Stimulated activated CD4-positive, alpha-beta T cell treated with anti-CD3 and anti-CD28 coated beads, Interleukin-2, amount 100 ng/mL, for 4 hours (primary cell): ENCODE results near the gene AP1S3.
"Not testable (repeated sequence)": the region's sequence is repeated elsewhere in the genome, so short reads cannot be mapped to it uniquely, and the experiment has no call there.

ENCODE experiments used
- DNase-seq: peaks from one replicate; pipeline ENCODE4 v3.0.0-alpha.2; 2020; ENCODE audit warnings: low read depth

AP1S3 gene

GRCh38 chr2:223800908-223801307 is 36.5 kb downstream of the AP1S3 start:
- DNase-seq, result no peak

- no peak for DNase-seq
Observed at GRCh38 chr2:223797811-223798721, 39.3 kb downstream of the AP1S3 start.

GRCh38 chr2:223797037-223797436 is 40.3 kb downstream of the AP1S3 start:
- no peak for DNase-seq

- DNase-seq, result no peak
Observed at GRCh38 chr2:223789423-223789822, 48.0 kb downstream of the AP1S3 start.

- DNase-seq, result no peak
Observed at GRCh38 chr2:223788826-223789225, 48.6 kb downstream of the AP1S3 start.

- not testable (repeated sequence) for DNase-seq
Observed at GRCh38 chr2:223788106-223788505, 49.3 kb downstream of the AP1S3 start.

GRCh38 chr2:223787358-223787757 is 50.0 kb downstream of the AP1S3 start:
- no peak for DNase-seq

GRCh38 chr2:223786943-223787342 is 50.4 kb downstream of the AP1S3 start:
- DNase-seq, result no peak

- DNase-seq, result no peak
Observed at GRCh38 chr2:223786236-223786635, 51.1 kb downstream of the AP1S3 start.

- no peak for DNase-seq
Observed at GRCh38 chr2:223784221-223784772, 53.1 kb downstream of the AP1S3 start.

- DNase-seq, result no peak
Observed at GRCh38 chr2:223782629-223783028, 54.8 kb downstream of the AP1S3 start.

GRCh38 chr2:223781560-223781959 is 55.8 kb downstream of the AP1S3 start:
- no peak for DNase-seq

- DNase-seq, result peak; percentile 32
Observed at GRCh38 chr2:223779877-223780276, 57.5 kb downstream of the AP1S3 start.

GRCh38 chr2:223774193-223774592 is 63.2 kb downstream of the AP1S3 start:
- DNase-seq, result no peak

GRCh38 chr2:223772363-223772762 is 65.0 kb downstream of the AP1S3 start:
- no peak for DNase-seq

- no peak for DNase-seq
Observed at GRCh38 chr2:223771475-223771874, 65.9 kb downstream of the AP1S3 start.

GRCh38 chr2:223768179-223768578 is 69.2 kb downstream of the AP1S3 start:
- DNase-seq, result no peak

- no peak for DNase-seq
Observed at GRCh38 chr2:223767341-223767740, 70.0 kb downstream of the AP1S3 start.

- DNase-seq, result no peak
Observed at GRCh38 chr2:223765221-223765785, 72.1 kb downstream of the AP1S3 start.

GRCh38 chr2:223764796-223765195 is 72.6 kb downstream of the AP1S3 start:
- DNase-seq, result no peak

GRCh38 chr2:223762853-223763252 is 74.5 kb downstream of the AP1S3 start:
- no peak for DNase-seq

GRCh38 chr2:223761746-223762145 is 75.6 kb downstream of the AP1S3 start:
- DNase-seq, result not testable (repeated sequence)

- no peak for DNase-seq
Observed at GRCh38 chr2:223760838-223761502, 76.4 kb downstream of the AP1S3 start.
